Measurements from ENCODE around the gene GCC2.
A peak's percentile ranks its signal among the peaks of the same experiment; 100 is the strongest.

The GCC2 gene

GRCh38 chr2:108448678-108449409, at the start of gene GCC2:
GCC2 (plus strand) TSS chr2:108449206; CDS start chr2:108449275, 69 bp downstream.
- ATAC-seq (replicated peaks; ENCODE audit: extremely low read depth, poor library complexity, severe bottlenecking) (peak; percentile 93), DNase-seq (ENCODE audit: low spot score in 2 of 2) (peak; percentile 97)
- Mint-ChIP-seq H3K9me3 (no peaks in the 10 kb centered on the region), H3K4me3 (peak within 1 kb of the TSS; percentile 97), H3K27me3 (no peaks in the 10 kb centered on the region), H3K36me3 (ENCODE audit: insufficient read depth) (peaks cover 49% of the 10 kb centered on the region), H3K27ac (ENCODE audit: low read depth) (peak within 1 kb of the TSS; percentile 99), H3K4me1 (peaks cover 39% of the 10 kb centered on the region)

- peaks cover 11% of the 10 kb centered on the region for H3K9me3 Mint-ChIP-seq
- peaks cover 24% of the 10 kb centered on the region for H3K27me3 Mint-ChIP-seq
- H3K4me3 Mint-ChIP-seq = no peak overlapping the region
These were observed 49.5 kb upstream of the GCC2 start for GRCh38 chr2:108399479-108399878.

GRCh38 chr2:108401800-108402199, 47.2 kb upstream of the GCC2 start:
- H3K27me3 Mint-ChIP-seq = peaks cover 24% of the 10 kb centered on the region
- no peak overlapping the region for H3K4me3 Mint-ChIP-seq
- H3K4me1 Mint-ChIP-seq = no peaks in the 10 kb centered on the region
- ATAC-seq (replicated peaks; ENCODE audit: extremely low read depth, poor library complexity, severe bottlenecking) = no peak
- no peaks in the 10 kb centered on the region for H3K36me3 Mint-ChIP-seq (ENCODE audit: insufficient read depth)
- no peak overlapping the region for H3K27ac Mint-ChIP-seq (ENCODE audit: low read depth)
- peaks cover 26% of the 10 kb centered on the region for H3K9me3 Mint-ChIP-seq
- DNase-seq (ENCODE audit: low spot score in 2 of 2) = no peak

More at GRCh38 chr2:108399479-108399878, 49.5 kb upstream of the GCC2 start:
- H3K4me1 Mint-ChIP-seq = no peaks in the 10 kb centered on the region
- DNase-seq (ENCODE audit: low spot score in 2 of 2) (no peak), ATAC-seq (replicated peaks; ENCODE audit: extremely low read depth, poor library complexity, severe bottlenecking) (no peak)
- no peak overlapping the region for H3K27ac Mint-ChIP-seq (ENCODE audit: low read depth)
- H3K36me3 Mint-ChIP-seq (ENCODE audit: insufficient read depth) = no peaks in the 10 kb centered on the region

GRCh38 chr2:108403494-108403893, 45.5 kb upstream of the GCC2 start:
- Mint-ChIP-seq H3K4me3 (no peak overlapping the region), H3K4me1 (no peaks in the 10 kb centered on the region), H3K36me3 (ENCODE audit: insufficient read depth) (no peaks in the 10 kb centered on the region), H3K9me3 (peaks cover 20% of the 10 kb centered on the region), H3K27me3 (peaks cover 38% of the 10 kb centered on the region), H3K27ac (ENCODE audit: low read depth) (no peak overlapping the region)
- DNase-seq (ENCODE audit: low spot score in 2 of 2) (no peak), ATAC-seq (replicated peaks; ENCODE audit: extremely low read depth, poor library complexity, severe bottlenecking) (no peak)

- ATAC-seq (replicated peaks; ENCODE audit: extremely low read depth, poor library complexity, severe bottlenecking) = no peak
- H3K27ac Mint-ChIP-seq (ENCODE audit: low read depth) = no peak overlapping the region
- H3K4me1 Mint-ChIP-seq = no peaks in the 10 kb centered on the region
- H3K27me3 Mint-ChIP-seq = peaks cover 45% of the 10 kb centered on the region
- no peaks in the 10 kb centered on the region for H3K36me3 Mint-ChIP-seq (ENCODE audit: insufficient read depth)
- H3K4me3 Mint-ChIP-seq = no peak overlapping the region
- no peak for DNase-seq (ENCODE audit: low spot score in 2 of 2)
- peaks cover 17% of the 10 kb centered on the region for H3K9me3 Mint-ChIP-seq
These were observed 44.1 kb upstream of the GCC2 start for GRCh38 chr2:108404784-108405397.

- Mint-ChIP-seq H3K4me1 (no peaks in the 10 kb centered on the region), H3K9me3 (peaks cover 17% of the 10 kb centered on the region), H3K27ac (ENCODE audit: low read depth) (no peak overlapping the region), H3K36me3 (ENCODE audit: insufficient read depth) (no peaks in the 10 kb centered on the region), H3K4me3 (no peak overlapping the region), H3K27me3 (peaks cover 22% of the 10 kb centered on the region)
- ATAC-seq (replicated peaks; ENCODE audit: extremely low read depth, poor library complexity, severe bottlenecking) (no peak), DNase-seq (ENCODE audit: low spot score in 2 of 2) (no peak)
These were observed 40.9 kb upstream of the GCC2 start for GRCh38 chr2:108407864-108408729.

GRCh38 chr2:108409768-108410167, 39.2 kb upstream of the GCC2 start:
- peaks cover 12% of the 10 kb centered on the region for H3K9me3 Mint-ChIP-seq
- DNase-seq (ENCODE audit: low spot score in 2 of 2) = no peak
- ATAC-seq (replicated peaks; ENCODE audit: extremely low read depth, poor library complexity, severe bottlenecking) = no peak
- no peaks in the 10 kb centered on the region for H3K36me3 Mint-ChIP-seq (ENCODE audit: insufficient read depth)
- no peak overlapping the region for H3K27ac Mint-ChIP-seq (ENCODE audit: low read depth)
- H3K4me1 Mint-ChIP-seq = no peaks in the 10 kb centered on the region
- H3K4me3 Mint-ChIP-seq = no peak overlapping the region
- peaks cover 21% of the 10 kb centered on the region for H3K27me3 Mint-ChIP-seq

GRCh38 chr2:108412995-108413710, 35.9 kb upstream of the GCC2 start:
- H3K9me3 Mint-ChIP-seq = no peaks in the 10 kb centered on the region
- H3K36me3 Mint-ChIP-seq (ENCODE audit: insufficient read depth) = peaks cover 3% of the 10 kb centered on the region
- DNase-seq (ENCODE audit: low spot score in 2 of 2) (no peak), ATAC-seq (replicated peaks; ENCODE audit: extremely low read depth, poor library complexity, severe bottlenecking) (no peak)
- H3K4me3 Mint-ChIP-seq = no peak overlapping the region
- no peaks in the 10 kb centered on the region for H3K4me1 Mint-ChIP-seq
- H3K27ac Mint-ChIP-seq (ENCODE audit: low read depth) = no peak overlapping the region
- H3K27me3 Mint-ChIP-seq = peaks cover 10% of the 10 kb centered on the region

GRCh38 chr2:108413711-108414095, 35.3 kb upstream of the GCC2 start:
- H3K36me3 Mint-ChIP-seq (ENCODE audit: insufficient read depth) = peaks cover 3% of the 10 kb centered on the region
- H3K4me1 Mint-ChIP-seq = no peaks in the 10 kb centered on the region
- H3K9me3 Mint-ChIP-seq = no peaks in the 10 kb centered on the region
- H3K4me3 Mint-ChIP-seq = no peak overlapping the region
- peaks cover 4% of the 10 kb centered on the region for H3K27me3 Mint-ChIP-seq
- no peak overlapping the region for H3K27ac Mint-ChIP-seq (ENCODE audit: low read depth)
- no peak for ATAC-seq (replicated peaks; ENCODE audit: extremely low read depth, poor library complexity, severe bottlenecking)
- no peak for DNase-seq (ENCODE audit: low spot score in 2 of 2)

- Mint-ChIP-seq H3K27me3 (no peaks in the 10 kb centered on the region), H3K9me3 (no peaks in the 10 kb centered on the region), H3K36me3 (ENCODE audit: insufficient read depth) (peaks cover 3% of the 10 kb centered on the region), H3K27ac (ENCODE audit: low read depth) (no peak overlapping the region), H3K4me3 (no peak overlapping the region), H3K4me1 (no peaks in the 10 kb centered on the region)
- DNase-seq (ENCODE audit: low spot score in 2 of 2) (no peak), ATAC-seq (replicated peaks; ENCODE audit: extremely low read depth, poor library complexity, severe bottlenecking) (no peak)
These were observed 34.6 kb upstream of the GCC2 start for GRCh38 chr2:108414256-108414876.

GRCh38 chr2:108414945-108415344, 34.1 kb upstream of the GCC2 start:
- Mint-ChIP-seq H3K27me3 (no peaks in the 10 kb centered on the region), H3K36me3 (ENCODE audit: insufficient read depth) (peaks cover 3% of the 10 kb centered on the region), H3K27ac (ENCODE audit: low read depth) (no peak overlapping the region), H3K4me3 (no peak overlapping the region), H3K9me3 (no peaks in the 10 kb centered on the region), H3K4me1 (no peaks in the 10 kb centered on the region)
- ATAC-seq (replicated peaks; ENCODE audit: extremely low read depth, poor library complexity, severe bottlenecking) = no peak
- no peak for DNase-seq (ENCODE audit: low spot score in 2 of 2)

- Mint-ChIP-seq H3K27me3 (peaks cover 2% of the 10 kb centered on the region), H3K9me3 (no peaks in the 10 kb centered on the region)
- no peak for DNase-seq (ENCODE audit: low spot score in 2 of 2)
These were observed 31.8 kb upstream of the GCC2 start for GRCh38 chr2:108417254-108417653.

More at GRCh38 chr2:108417254-108417653, 31.8 kb upstream of the GCC2 start:
- Mint-ChIP-seq H3K4me1 (no peaks in the 10 kb centered on the region), H3K36me3 (ENCODE audit: insufficient read depth) (peaks cover 3% of the 10 kb centered on the region), H3K4me3 (no peak overlapping the region), H3K27ac (ENCODE audit: low read depth) (no peak overlapping the region)
- no peak for ATAC-seq (replicated peaks; ENCODE audit: extremely low read depth, poor library complexity, severe bottlenecking)

All from central memory CD8-positive, alpha-beta T cell (primary cell).